GDM1 (cell line): ENCODE results near the gene SCAMP5.

Source experiments
- DNase-seq: peaks from one replicate; lab custom pipeline; 2025; lab: John Stamatoyannopoulos, UW

SCAMP5 gene

DNA sequence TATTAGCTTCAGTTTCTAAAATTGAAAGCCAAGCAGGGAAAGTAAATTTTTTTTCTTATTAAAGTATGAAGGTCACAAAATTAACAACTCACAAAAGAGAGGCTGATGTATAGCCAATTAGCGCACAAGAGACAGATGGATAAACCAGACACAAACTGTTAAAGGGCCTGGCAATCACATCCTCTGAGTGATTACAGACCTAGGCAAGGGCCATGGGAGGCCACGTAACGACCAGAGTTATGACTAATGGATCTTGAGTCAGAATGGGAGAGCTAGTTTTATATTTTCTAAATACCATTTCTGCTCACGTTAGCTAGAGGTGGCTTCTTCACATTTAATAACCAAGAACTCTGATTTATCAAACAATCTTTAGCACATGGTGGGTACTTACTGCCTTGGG, 17.8 kb upstream of the SCAMP5 start:
- DNase-seq: no peak

DNA sequence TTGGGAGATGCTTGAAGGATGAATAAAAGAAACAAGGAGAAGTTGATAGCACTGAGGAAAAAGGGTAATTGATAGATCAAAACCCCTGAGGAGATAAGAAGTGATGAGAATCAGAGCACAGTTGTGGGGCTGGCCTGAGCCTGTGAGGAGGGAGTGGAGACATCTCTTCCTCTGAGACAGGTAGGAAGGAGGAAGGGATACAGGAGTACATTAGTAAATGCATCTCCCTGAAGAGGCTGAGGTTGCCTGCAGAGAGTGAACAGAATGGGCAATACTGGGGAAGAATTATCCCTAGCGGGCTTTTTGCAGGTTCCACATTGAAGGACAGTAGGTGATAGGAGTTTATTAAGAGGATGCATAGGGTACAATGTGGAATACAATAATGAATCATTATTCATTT, 17.3 kb upstream of the SCAMP5 start:
- DNase-seq: no peak

DNA sequence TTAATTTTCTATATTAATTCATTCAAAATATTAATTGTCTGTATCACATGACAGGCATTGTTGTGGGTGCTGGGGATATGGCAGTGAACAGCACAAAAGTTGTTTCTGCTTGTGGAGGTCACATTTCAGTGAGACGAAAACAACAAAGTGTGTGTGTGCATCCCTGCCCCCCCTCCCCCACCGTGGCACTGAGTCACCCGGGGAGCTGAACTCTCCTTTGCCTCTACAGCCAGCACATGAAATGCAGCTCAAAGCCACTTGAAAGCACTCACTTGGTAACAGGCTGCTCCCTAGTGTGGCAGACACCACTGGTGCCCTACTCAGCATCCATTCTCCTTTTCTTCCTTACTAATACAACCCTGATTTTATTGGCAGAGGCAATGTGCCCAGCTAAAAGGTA, 16.9 kb upstream of the SCAMP5 start:
- no peak for DNase-seq

DNA sequence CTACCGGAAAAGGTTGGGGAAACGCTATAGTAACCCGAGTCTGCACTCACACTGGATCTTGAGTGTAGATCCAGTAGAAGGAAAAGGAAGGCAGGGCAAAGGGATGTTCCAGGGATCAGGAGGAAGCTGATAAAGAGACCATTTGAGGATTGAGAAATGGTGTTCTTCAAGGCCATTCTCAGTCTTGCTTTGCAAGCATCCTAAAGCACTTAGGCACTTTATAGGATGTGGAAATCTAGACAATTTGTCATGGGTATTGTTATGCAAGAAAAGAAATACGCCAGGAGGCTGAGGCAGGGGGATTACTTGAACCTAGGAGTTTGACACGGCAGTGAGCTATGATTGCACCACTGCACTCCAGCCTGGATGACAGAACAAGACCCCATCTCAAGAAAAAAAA, 13.2 kb upstream of the SCAMP5 start:
- DNase-seq: no peak

DNA sequence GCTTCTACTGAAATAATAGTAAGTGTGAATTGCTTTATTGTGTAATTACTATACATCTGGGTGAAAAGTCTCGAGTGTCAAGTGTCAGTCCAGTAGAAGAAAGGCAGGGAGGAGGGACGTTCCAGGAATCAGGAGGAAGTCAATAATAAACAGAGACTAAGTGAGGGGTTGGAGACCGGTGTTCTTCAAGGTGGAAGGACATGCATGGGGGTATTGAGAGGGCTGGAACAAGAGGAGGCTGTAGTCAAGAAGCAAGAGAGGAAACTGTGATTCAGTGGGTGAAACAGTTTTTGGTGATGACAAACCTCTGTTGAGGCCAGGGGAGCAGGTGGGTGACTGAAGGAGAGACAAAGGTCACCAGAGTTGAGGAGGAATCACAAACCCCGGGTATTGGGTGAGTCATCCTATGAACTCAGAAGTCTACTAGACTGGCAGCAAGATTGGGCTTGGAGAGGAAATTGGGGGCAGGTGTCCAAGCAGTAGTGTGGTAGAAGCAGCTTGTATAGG, 11.6 kb upstream of the SCAMP5 start:
- DNase-seq: no peak

DNA sequence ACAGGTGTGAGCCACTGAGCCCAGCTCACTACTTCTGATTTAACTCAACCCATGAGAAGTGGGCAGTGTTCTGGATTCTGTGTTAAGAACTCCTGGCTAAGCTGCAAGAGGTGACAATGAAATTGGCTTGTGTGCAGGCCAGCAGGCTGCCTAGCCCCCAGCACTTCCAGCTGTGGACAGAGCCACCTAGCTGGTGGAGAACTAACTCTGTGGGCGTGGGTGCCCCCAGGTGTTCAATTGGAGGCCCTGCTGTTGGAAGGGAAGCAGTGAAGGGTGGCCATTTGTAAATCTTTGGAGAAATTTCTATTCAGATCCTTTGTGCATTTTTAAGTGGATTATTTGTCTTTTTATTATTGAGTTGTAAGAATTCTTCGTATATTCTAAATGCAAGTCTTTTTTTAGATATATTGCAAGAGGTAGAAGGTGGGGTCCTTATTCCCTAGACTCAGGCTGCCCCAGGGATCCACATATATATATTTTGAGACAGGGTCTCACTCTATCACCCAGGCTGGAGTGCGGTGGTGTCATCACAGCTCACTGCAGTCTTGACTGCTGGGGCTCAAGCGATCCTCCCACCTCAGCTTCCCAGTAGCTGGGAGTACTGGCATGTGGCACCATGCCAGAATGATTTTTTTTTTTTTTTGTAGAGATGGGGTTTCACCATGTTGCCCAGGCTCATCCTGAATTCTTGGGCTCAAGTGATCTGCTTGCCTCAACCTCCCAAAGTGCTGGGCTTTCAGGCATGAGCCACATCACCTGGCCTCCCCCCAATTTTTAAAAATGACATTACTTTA, 7.2 kb upstream of the SCAMP5 start:
- DNase-seq: peak; percentile 35

DNA sequence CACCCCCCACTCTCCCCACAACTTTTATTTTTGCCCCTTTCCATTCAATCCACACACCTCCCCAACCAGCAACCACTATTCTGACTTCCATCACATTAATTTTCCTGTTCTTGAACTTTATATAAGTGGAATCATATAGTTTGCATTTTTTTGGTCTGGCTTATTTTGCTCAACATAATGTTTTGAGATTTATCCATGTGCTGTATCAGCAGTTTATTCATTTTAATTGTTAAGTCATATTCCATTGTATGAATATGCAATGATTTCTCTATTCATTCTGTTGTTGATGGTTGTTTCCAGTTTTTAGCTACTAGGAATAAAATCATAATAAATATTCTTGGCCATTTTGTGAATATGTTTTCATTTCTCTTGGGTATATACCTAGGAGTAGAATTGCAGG, 5.8 kb upstream of the SCAMP5 start:
- no peak for DNase-seq

DNA sequence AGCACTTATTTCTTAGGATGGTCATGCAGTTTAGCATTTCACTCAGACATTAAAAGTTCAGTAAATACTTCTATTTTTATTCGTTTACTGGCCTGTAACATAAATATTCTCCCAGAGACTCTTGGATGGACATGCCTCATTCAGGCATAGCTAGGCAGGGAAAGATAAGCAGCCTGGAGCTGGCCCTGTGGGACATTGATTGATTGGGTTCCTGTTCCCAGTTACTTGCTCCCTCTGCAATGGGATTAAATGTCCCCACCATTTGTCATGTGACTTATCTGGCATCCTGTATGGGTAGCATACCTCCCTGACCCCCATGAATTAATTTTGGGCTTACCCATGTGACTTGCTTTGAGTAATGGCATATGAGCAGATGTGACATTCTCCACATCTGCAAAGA, 2.7 kb upstream of the SCAMP5 start:
- DNase-seq: no peak

DNA sequence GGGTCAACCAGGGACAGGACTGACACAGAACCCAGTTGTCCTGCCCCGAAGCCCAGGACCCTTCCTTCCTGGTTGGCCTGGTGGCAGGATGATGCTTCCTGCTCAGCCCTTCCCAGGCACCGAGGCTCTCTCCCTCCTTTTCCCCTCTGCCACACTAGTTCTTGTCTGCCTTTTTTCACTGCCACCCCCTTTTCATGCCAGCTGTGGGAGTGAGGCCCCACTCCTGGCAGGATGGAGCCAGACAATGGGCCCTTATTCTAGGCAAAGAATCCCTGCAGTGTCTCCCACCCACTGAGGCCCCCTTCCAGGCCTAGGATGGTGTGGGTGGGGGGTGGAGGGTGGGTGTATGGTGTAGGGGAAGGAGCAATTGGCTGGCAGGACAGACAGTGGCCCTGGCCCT, 1.1 kb upstream of the SCAMP5 start:
- DNase-seq: no peak

DNA sequence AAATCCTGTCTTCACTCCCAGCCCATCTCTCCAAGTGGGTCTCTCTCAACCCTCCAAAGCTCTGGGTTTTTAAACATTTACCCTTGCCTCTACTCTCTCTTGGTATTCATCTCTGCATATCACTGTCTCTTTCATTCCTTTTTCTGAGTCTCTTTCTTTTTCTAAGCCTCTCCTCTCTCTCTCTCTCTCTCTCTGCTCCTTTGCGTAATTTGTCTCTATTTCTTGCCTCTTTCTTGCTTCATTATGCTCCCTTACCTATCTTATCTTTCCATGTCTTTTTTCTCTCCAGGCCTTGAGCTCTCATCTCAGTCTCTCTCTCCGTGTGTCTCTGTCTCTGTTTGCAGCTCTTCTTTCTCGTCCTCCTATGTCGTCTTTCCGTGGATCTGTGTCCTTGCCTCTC, 678 bp upstream of the SCAMP5 start:
- DNase-seq: no peak

DNA sequence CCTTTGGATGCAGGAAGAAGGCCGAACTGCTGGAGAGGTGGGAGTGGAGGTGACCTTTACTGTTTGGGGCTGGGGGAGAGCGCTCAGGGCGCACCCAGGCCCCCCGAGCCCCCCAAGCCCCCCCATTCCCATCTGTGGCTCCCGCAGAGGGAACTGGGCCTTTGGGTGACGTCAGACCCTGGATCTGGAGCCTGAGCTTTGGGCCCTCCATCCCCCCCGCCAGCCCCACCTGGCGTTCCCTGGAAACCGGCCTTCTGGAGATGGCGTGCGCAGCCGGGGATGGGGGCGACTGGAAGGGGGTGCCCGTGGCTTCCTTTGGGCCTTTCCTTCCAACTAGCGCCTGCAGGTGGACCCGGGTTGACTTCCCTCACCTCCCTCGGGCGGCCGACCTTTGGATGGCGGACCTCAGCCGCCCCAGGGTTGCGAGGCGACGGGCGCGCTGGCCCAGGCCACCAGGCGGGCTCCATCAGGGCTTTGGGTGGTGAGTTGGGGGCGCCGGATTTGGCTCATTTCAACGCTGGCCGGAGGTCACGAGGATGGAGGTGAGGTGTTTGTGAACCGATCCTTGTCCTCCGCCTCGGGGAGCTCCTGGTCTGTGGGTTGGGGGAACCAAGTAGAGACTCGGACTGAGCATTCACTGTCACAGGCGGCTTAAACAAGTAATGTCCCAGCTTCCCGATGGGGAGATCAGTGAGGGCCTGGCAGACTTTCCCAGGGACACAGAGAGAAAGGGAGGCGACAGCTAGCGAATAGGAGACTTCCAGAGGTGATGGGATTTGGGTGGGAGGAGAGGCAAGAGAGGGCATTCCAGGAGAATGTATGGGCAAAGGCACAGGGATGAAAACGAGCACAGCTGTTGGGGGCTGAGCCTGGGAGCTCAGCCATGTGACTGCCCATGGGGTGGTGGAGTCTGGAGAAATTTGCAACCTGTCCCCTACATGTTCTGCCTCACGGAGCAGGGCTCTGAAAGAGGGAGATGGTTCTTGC, 709 bp downstream of the SCAMP5 start:
- no peak for DNase-seq

DNA sequence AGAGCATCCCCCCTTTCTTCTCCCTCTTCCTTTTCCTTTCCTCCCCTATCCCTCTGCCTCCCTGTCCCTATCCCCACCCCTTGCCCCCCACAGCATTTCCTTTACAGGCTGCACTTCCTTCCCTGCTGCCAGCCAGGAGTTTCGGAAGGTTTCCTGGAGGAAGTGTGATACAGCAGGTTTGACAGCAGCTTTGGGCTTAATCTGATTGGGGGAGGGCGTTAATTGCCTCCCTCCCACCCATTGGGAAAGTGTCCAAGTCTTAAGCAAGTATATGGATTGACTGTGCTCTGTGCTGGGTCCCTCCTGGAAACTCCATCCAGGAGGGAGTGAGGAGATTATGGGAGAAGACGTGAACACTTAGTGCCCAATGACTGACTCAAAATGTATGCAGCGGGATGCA, 1.8 kb downstream of the SCAMP5 start:
- no peak for DNase-seq

DNA sequence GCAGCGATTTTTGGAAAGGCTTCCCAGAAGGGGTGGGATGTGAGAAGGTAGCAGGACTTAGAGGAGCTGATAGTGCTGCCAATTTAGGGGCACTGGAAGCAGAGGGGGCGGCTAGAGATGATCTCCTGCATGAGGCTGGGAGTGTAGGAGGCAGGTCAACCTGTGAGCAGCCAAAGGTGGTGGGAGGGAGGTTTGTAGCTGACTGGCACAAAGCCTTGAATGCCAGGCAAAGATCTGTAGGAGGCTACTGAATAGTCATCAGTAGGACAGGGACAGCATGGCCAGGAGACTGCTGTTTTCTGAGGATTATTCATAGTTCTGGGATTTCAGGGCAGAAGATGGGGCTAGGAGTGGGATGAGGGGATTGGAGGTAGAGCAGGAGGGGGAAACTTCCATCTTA, 2.2 kb downstream of the SCAMP5 start:
- no peak for DNase-seq

DNA sequence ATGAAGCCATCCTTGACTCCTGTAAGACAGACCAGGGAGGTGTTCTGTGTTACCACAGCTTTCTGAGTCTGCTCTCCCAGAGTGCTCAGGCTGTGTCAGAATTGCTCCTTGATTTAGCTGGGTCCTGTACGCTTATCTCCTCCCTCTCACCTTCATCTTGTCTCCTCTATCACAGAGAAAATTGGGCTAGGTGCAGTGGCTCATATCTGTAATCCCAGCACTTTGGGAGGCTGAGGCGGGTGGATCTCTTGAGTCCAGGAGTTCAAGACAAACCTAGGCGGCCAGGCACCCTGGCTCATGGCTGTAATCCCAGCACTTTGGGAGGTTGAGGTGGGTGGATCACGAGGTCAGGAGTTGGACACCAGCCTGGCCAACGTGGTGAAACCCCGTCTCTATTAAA, 5.9 kb downstream of the SCAMP5 start:
- no peak for DNase-seq

DNA sequence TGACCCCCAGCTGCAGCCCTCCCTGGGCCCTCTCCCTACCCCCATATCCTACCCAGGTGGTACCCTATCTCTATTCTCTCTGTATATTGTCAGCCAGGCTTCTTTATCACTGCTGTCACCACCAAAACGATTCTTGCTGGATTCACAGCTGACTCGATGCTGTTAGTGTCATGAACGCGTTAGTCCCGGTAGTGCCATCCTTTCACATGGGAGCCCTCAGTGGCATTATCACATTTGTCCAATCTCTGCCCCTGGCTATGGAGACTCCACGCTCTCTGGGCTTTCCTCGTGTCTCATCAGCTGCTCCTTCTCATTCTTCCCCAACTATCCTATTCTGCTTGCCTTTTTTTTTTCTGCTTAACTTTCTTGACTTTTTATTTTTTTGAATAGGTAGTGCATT, 7.0 kb downstream of the SCAMP5 start:
- no peak for DNase-seq

DNA sequence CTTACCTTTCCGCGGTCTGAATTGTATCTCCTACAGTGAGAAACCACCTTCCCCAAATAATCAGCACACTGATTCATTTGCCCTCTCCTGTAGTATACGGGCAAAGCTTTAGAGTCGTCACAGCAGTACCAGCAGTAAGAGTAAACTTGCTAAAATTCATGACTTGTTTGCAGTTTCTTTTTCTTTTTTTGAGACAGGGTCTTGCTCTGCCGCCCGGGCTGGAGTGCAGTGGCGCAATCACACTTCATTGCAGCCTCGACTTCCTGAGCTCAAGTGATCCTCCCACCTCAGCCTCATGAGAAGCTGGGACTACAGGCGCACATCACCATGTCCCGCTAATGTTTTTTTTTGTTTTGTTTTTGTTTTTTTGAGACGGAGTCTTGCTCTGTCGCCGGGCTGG, 11.9 kb downstream of the SCAMP5 start:
- no peak for DNase-seq

DNA sequence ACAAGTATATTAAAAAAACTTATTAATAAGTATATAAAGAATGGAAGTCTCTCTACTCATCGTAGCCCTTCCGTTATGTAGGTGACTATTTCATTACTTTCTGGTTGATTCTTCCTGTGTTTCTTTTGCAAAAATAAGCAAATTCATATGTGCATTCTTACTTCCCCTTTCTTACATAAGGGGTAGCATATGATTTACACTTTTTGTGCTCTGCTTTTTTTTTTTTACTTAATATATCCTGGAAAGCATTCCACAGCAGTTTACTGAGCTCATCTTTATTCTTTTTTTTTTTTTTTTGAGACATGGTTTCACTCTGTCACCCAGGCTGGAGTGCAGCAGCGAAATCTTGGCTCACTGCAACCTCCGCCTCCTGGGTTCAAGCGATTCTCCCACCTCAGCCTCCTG, 12.9 kb downstream of the SCAMP5 start:
- no peak for DNase-seq

DNA sequence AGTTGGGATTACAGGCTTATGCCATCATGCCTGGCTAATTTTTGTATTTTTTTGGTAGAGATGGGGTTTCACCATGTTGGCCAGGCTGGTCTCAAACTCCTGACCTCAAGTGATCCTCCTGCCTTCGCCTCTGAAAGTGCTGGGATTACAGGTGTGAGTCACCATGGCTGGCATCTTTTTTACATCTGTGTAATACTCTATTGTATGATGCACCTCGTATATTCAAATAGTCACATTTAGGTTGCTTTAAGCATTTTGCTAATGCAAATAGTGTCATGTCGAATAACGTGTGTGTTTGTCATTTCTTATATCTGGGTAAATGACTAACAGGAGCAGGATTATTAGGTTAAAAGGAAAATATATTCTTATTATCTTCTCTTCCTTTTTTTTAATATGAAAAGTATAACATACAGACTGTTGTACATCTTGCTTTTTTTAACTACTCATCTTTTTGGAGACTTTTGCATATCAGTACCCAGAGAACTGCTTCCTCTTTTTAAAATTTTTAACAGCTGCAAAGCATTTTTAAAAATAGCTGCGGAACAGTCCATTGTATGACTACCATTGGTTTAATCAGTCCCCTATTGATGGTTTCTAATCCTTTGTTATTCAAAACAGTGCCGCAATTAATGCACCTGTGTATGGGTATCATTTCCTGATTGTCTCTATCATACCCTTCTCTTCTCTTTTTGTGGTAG, 13.4 kb downstream of the SCAMP5 start:
- DNase-seq: no peak

DNA sequence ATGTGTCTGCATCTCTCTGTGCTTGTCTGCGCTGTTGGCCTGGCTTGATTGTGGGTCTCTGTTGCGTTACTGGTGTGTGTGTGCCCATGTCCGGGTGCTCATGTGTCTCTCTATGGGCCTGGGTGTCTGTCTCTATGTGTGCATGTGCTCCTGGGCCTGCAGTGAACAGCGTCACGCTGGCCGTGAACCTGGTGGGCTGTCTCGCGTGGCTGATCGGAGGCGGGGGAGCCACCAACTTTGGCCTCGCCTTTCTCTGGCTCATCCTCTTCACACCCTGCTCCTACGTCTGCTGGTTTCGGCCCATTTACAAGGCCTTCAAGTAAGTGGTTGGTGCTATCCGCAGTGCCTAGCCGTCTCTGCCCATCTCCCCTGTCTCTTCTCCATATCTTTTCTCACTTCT, 21.1 kb downstream of the SCAMP5 start:
- DNase-seq: no peak

DNA sequence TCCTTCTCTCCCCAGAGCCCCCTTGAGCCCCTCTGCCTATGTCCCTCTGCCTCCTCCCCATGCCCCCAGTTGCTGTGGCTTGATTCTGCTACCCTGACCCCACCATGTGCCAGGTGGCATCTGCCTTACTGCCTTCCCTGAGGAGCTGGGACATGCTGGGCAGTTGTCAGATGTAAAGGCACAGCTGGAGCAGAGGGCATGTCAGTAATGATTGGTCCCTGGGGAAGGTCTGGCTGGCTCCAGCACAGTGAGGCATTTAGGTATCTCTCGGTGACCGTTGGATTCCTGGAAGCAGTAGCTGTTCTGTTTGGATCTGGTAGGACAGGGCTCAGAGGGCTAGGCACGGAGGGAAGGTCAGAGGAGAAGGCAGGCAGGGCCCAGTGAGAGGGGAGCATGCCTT, 24.6 kb downstream of the SCAMP5 start:
- DNase-seq: no peak

DNA sequence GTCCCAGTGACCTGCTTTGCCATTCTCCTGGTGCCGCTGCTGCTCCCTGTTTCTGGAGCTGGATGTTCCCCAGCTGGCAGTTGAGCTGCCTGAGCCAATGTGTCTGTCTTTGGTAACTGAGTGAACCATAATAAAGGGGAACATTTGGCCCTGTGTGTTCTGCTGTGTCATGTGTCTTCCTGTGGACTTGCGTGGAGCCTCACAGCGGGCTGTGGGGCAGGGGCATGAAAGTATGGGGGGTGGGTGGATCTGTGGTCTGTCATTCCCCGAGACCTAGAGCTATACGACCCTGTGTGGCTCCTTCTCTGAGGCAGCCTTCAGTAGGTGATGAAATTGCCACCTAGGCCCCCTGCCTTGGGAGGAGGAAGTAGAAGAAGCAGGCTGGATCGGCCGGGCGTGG, 26.0 kb downstream of the SCAMP5 start:
- DNase-seq: peak; percentile 43

DNA sequence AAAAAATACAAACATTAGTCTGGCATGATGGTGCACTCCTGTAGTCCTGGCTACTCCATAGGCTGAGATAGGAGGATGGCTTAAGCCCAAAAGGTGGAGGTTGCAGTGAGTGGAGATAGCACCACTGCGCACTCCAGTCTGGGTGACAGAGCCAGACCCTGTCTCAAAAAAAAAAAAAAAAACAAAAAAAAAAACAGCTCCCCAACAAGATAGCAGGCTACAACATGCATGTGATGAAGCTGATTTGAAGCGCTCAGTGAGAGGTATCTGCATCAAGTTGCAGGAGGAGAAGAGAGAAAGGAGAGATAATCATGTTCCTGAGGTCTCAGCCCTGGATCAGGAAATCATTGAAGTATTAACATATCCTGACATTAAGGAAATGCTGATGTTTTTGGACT, 27.4 kb downstream of the SCAMP5 start:
- no peak for DNase-seq
